Fibroblast of mammary gland (primary cell): ENCODE measurements around the gene HRH2.
"Not testable (repeated sequence)": the region's sequence is repeated elsewhere in the genome, so short reads cannot be mapped to it uniquely, and the experiment has no call there.

Experiments used
- DNase-seq: peaks from one replicate; pipeline ENCODE4 v3.0.0-alpha.2; 2010; ENCODE audit warnings: low read depth
- H3K4me3 ChIP-seq: 2 replicates; pipeline ENCODE4 v1.5.1; 2011; ENCODE audit warnings: low read depth, mild to moderate bottlenecking, low read length, moderate library complexity; ENCODE audit not compliant: control insufficient read depth
- TF ChIP-seq, protein P1 (sequence below): conservative IDR thresholded peaks from 2 replicates; pipeline ENCODE4 v1.5.1; 2011; ENCODE audit warnings: low read depth, low read length, inconsistent platforms; ENCODE audit not compliant: control insufficient read depth, insufficient read depth

The HRH2 gene

DNA sequence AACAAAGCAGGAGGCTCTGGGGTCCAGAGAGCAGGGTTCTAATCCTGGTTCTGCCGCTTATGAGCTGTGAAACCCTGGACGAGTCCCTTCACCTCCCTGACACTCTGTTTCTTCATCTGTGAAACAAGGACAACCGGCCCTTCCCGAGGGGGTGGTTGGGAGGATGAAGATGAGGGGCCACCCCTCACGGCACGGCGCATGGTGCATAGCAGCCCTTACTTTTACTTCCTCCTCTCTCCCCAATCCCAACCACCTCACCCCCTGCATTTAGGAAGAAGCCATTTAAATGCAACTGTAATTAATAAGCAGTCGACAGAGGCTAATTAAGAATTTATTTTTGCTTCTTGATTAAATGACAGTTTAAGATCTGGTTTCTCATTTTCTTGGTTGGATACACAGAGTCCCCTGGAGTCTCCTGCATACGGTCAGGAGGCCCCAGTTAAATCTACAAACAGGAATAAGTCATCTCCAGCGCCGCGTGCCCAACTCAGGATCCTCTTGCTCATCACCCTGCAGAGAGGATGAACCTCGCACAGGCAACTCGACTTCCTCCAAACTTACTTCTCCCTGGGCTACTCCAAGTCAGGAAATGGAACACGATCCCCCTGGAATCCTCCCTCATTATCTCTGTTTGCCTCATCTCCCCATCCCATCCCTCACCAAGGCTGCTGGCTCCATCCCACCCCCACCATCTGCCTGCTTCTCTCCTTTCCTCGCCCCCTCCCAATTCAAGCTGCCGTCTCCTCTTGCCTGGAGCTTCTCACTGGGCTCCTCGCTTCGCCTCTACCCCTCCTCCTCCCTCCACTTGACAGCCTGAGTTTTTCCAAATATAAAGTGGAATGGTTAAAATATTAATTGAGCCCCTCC is 95.9 kb downstream of the HRH2 start:
- TF ChIP-seq, protein P1, sequence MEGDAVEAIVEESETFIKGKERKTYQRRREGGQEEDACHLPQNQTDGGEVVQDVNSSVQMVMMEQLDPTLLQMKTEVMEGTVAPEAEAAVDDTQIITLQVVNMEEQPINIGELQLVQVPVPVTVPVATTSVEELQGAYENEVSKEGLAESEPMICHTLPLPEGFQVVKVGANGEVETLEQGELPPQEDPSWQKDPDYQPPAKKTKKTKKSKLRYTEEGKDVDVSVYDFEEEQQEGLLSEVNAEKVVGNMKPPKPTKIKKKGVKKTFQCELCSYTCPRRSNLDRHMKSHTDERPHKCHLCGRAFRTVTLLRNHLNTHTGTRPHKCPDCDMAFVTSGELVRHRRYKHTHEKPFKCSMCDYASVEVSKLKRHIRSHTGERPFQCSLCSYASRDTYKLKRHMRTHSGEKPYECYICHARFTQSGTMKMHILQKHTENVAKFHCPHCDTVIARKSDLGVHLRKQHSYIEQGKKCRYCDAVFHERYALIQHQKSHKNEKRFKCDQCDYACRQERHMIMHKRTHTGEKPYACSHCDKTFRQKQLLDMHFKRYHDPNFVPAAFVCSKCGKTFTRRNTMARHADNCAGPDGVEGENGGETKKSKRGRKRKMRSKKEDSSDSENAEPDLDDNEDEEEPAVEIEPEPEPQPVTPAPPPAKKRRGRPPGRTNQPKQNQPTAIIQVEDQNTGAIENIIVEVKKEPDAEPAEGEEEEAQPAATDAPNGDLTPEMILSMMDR: no peak
- no peak overlapping the region for H3K4me3 ChIP-seq
- DNase-seq: no peak

DNA sequence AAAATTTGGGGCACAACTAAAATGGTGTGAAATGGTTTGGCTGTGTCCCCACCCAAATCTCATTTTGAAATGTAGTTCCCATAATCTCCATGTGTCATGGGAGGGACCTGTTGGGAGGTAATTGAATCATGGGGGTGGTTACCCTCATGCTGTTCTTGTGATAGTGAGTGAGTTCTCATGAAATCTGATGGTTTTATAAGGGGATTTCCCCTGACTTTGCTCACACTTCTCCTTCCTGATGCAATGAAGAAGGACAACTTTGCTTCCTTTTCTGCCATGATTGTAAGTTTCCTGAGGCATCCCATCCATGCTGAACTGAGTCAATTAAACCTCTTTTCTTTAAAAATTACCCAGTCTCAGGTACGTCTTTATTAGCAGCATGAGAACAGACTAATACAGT is 102.1 kb downstream of the HRH2 start:
- H3K4me3 ChIP-seq, DNase-seq: not testable (repeated sequence)
